Measurements from ENCODE around the gene MYH10. TPM values are rescaled to one million over a fixed set of nuclear protein-coding genes. Genes with fewer than 3 reads are reported as not detected.

Gene MYH10
- total RNA-seq, 1 donor from 2014 or later = 49.7 TPM

GRCh38 chr17:8572764-8573163, 57.8 kb downstream of the MYH10 start:
- H3K4me3 ChIP-seq = no peak overlapping the region
- H3K4me1 ChIP-seq = no peaks in the 10 kb centered on the region
- no peaks in the 10 kb centered on the region for H3K27me3 ChIP-seq (ENCODE audit: low read depth)
- TF ChIP-seq, protein P1, sequence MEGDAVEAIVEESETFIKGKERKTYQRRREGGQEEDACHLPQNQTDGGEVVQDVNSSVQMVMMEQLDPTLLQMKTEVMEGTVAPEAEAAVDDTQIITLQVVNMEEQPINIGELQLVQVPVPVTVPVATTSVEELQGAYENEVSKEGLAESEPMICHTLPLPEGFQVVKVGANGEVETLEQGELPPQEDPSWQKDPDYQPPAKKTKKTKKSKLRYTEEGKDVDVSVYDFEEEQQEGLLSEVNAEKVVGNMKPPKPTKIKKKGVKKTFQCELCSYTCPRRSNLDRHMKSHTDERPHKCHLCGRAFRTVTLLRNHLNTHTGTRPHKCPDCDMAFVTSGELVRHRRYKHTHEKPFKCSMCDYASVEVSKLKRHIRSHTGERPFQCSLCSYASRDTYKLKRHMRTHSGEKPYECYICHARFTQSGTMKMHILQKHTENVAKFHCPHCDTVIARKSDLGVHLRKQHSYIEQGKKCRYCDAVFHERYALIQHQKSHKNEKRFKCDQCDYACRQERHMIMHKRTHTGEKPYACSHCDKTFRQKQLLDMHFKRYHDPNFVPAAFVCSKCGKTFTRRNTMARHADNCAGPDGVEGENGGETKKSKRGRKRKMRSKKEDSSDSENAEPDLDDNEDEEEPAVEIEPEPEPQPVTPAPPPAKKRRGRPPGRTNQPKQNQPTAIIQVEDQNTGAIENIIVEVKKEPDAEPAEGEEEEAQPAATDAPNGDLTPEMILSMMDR (IDR thresholded peaks at IDR 0.05; ENCODE audit: borderline replicate concordance) = peak; percentile 53
- no peak overlapping the region for H3K27ac ChIP-seq (replicated peaks)
- intact Hi-C loops (cut with micrococcal nuclease) = loop anchor here (5.0 kb wide), 1 partner anchor 175 kb away; no protein-coding TSS in a partner anchor
- no peak for DNase-seq
- H3K9me3 ChIP-seq (replicated peaks) = no peaks in the 10 kb centered on the region
- H3K36me3 ChIP-seq = peaks cover 22% of the 10 kb centered on the region

DNA sequence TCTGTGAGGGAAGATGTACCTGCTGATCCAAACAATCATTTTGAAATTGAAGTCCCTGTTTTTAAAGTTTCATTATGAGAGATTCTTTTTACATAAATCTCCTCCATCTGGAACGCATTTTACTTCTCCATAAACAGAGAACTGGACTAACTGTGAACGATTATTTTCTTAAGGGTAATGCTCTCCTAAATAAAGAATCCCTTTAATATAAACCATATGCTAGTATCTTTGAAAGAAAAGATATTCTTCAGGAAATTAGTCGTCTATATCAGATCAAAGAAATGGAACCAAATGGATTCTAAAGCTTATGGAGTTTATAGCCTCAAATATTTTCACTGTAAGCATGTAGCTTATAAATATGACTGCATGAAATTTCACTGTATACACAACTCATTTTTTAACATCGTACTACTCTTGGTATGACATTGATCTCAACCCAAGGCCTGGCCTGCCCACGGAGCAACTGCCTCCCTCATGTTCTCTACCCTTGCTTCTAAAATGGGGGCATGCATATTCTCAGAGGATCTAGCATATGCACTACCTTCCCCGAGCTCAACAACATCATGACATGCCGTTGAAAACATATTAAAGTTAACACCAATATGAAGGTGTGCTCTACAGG, 66.4 kb downstream of the MYH10 start:
- intact Hi-C loops (cut with micrococcal nuclease) = no loop called here
- no peak overlapping the region for H3K4me3 ChIP-seq
- no peak overlapping the region for H3K27ac ChIP-seq (replicated peaks)
- no peaks in the 10 kb centered on the region for H3K4me1 ChIP-seq
- TF ChIP-seq, protein P1 (IDR thresholded peaks at IDR 0.05; ENCODE audit: borderline replicate concordance) = no peak
- H3K27me3 ChIP-seq (ENCODE audit: low read depth) = no peaks in the 10 kb centered on the region
- DNase-seq = no peak
- no peaks in the 10 kb centered on the region for H3K9me3 ChIP-seq (replicated peaks)
- peaks cover 22% of the 10 kb centered on the region for H3K36me3 ChIP-seq

- TF ChIP-seq, protein P1 (IDR thresholded peaks at IDR 0.05; ENCODE audit: borderline replicate concordance) = no peak
- DNase-seq = no peak
- H3K4me1 ChIP-seq = no peaks in the 10 kb centered on the region
- peaks cover 13% of the 10 kb centered on the region for H3K36me3 ChIP-seq
- no peaks in the 10 kb centered on the region for H3K27me3 ChIP-seq (ENCODE audit: low read depth)
- H3K4me3 ChIP-seq = no peak overlapping the region
- intact Hi-C loops (cut with micrococcal nuclease) = no loop called here
- H3K27ac ChIP-seq (replicated peaks) = no peak overlapping the region
- no peaks in the 10 kb centered on the region for H3K9me3 ChIP-seq (replicated peaks)
Measured at GRCh38 chr17:8563024-8563776, 67.3 kb downstream of the MYH10 start.

- no peaks in the 10 kb centered on the region for H3K9me3 ChIP-seq (replicated peaks)
- intact Hi-C loops (cut with micrococcal nuclease) = no loop called here
- H3K4me3 ChIP-seq = no peak overlapping the region
- no peak overlapping the region for H3K27ac ChIP-seq (replicated peaks)
- TF ChIP-seq, protein P1 (IDR thresholded peaks at IDR 0.05; ENCODE audit: borderline replicate concordance) = no peak
- H3K36me3 ChIP-seq = peaks cover 6% of the 10 kb centered on the region
- H3K4me1 ChIP-seq = no peaks in the 10 kb centered on the region
- DNase-seq = no peak
- no peaks in the 10 kb centered on the region for H3K27me3 ChIP-seq (ENCODE audit: low read depth)
Measured at GRCh38 chr17:8558144-8558543, 72.4 kb downstream of the MYH10 start.

DNA sequence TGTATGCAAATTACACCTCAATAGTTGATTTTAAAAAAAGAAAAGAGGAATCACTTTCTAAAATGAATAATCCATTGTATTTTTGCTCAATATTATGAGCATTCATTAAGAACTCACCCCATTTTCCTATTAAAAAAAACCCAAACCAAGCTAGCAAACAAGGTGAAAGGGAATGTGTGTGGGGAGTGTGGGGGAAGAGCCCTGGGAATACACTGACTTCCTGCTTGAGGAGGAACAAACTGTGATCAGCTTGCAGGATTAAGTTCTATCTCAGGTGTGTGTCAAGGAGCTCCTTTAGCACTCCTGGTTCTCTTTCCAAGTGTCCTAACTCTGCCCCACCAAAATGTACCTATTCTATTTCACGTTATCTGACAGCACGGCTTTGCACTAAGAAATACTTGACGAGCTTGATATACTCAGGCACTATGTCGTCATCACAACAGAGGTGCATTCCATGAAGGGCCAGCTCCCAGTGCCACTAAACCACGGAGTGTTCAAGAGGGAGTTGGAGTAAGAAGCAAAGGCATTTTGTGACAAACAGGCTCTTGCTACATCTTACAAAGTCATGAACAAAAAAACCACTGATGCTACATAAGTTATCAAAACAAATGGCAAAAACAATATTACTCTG, 73.2 kb downstream of the MYH10 start:
- H3K36me3 ChIP-seq = peaks cover 14% of the 10 kb centered on the region
- H3K4me3 ChIP-seq = no peak overlapping the region
- intact Hi-C loops (cut with micrococcal nuclease) = no loop called here
- no peaks in the 10 kb centered on the region for H3K27me3 ChIP-seq (ENCODE audit: low read depth)
- no peaks in the 10 kb centered on the region for H3K9me3 ChIP-seq (replicated peaks)
- H3K4me1 ChIP-seq = no peaks in the 10 kb centered on the region
- no peak for DNase-seq
- TF ChIP-seq, protein P1 (IDR thresholded peaks at IDR 0.05; ENCODE audit: borderline replicate concordance) = no peak
- H3K27ac ChIP-seq (replicated peaks) = no peak overlapping the region
